Activated B cell treated with CpG ODN at 0.5 μM for 24 hours (primary cell): ENCODE data around the gene LAMA4. TPM values are rescaled to one million over a fixed set of nuclear protein-coding genes. Genes with fewer than 3 reads are reported as not detected.

Source experiments
- ATAC-seq: fragments of 200-7000 bp; cut with Tn5 transposase; one replicate; pipeline ENCODE4 v1.10.0; 2021; ENCODE audit warnings: low read depth, mild to moderate bottlenecking, moderate library complexity
- CTCF ChIA-PET: fragments of 350-600 bp; sonication (Branson Sonifier 250); formaldehyde crosslinking; loops from one replicate; lab custom pipeline; 2021; ENCODE audit warnings: antibody characterized with exemption; lab: Charles Lee
- POLR2A ChIA-PET: fragments of 350-600 bp; sonication (Branson Sonifier 250); formaldehyde crosslinking; loops from one replicate; lab custom pipeline; 2021; ENCODE audit warnings: antibody characterized with exemption; lab: Charles Lee
- DNase-seq: peaks from one replicate; pipeline ENCODE4 v3.0.0; 2022
- H3K27ac Mint-ChIP-seq: one replicate; pipeline ENCODE4 v1.8.0; 2020; ENCODE audit warnings: mixed read lengths
- H3K27me3 Mint-ChIP-seq: one replicate; pipeline ENCODE4 v1.8.0; 2021; ENCODE audit warnings: mixed read lengths
- H3K36me3 Mint-ChIP-seq: one replicate; pipeline ENCODE4 v1.8.0; 2021; ENCODE audit warnings: low read depth, mixed read lengths
- H3K4me1 Mint-ChIP-seq: one replicate; pipeline ENCODE4 v1.8.0; 2021; ENCODE audit warnings: mixed read lengths
- H3K4me3 Mint-ChIP-seq: one replicate; pipeline ENCODE4 v1.8.0; 2020; ENCODE audit warnings: mild to moderate bottlenecking, mixed read lengths
- H3K9me3 Mint-ChIP-seq: one replicate; pipeline ENCODE4 v1.8.0; 2020; ENCODE audit warnings: mixed read lengths
- CTCF ChIP-seq: fragments of 200-600 bp; IDR thresholded peaks from one replicate; pipeline ENCODE4 v1.8.0; 2022; ENCODE audit warnings: antibody characterized with exemption, mild to moderate bottlenecking
- intact Hi-C: fragments of 100-400 bp; cut with micrococcal nuclease; formaldehyde crosslinking; loops from one replicate; pipeline ENCODE4 v1.15.1; 2024
- total RNA-seq: library from RNA; stranded (reverse); gene quantifications from 2 replicates; pipeline ENCODE4 v1.2.3, GENCODE V29; 2022

The LAMA4 gene
- total RNA-seq, 1 donor from 2014 or later = not detected

GRCh38 chr6:112123982-112124381, 130.4 kb downstream of the LAMA4 start:
- Mint-ChIP-seq H3K4me3 (no peak overlapping the region), H3K27ac (no peak overlapping the region), H3K36me3 (no peaks in the 10 kb centered on the region), H3K4me1 (no peaks in the 10 kb centered on the region), H3K9me3 (no peaks in the 10 kb centered on the region), H3K27me3 (peaks cover 1% of the 10 kb centered on the region)
- no peak for ATAC-seq
- no peak for TF ChIP-seq CTCF
- CTCF ChIA-PET = no interaction called here
- intact Hi-C loops = no loop called here
- DNase-seq = no peak
- POLR2A ChIA-PET = no interaction called here

- H3K4me1 Mint-ChIP-seq = no peaks in the 10 kb centered on the region
- TF ChIP-seq CTCF = no peak
- DNase-seq = no peak
- H3K27ac Mint-ChIP-seq = no peak overlapping the region
- peaks cover under 1% of the 10 kb centered on the region for H3K27me3 Mint-ChIP-seq
- no peak overlapping the region for H3K4me3 Mint-ChIP-seq
- CTCF ChIA-PET = no interaction called here
- no peaks in the 10 kb centered on the region for H3K36me3 Mint-ChIP-seq
- intact Hi-C loops = no loop called here
- ATAC-seq = no peak
- POLR2A ChIA-PET = no interaction called here
- H3K9me3 Mint-ChIP-seq = no peaks in the 10 kb centered on the region
Measured at GRCh38 chr6:112122756-112123155, 131.6 kb downstream of the LAMA4 start.

- intact Hi-C loops = no loop called here
- Mint-ChIP-seq H3K4me1 (no peaks in the 10 kb centered on the region), H3K9me3 (no peaks in the 10 kb centered on the region), H3K27ac (no peak overlapping the region), H3K27me3 (peaks cover 12% of the 10 kb centered on the region), H3K4me3 (no peak overlapping the region), H3K36me3 (no peaks in the 10 kb centered on the region)
- ChIA-PET CTCF (no interaction called here), POLR2A (no interaction called here)
- ATAC-seq (no peak), DNase-seq (no peak)
- no peak for TF ChIP-seq CTCF
Measured at GRCh38 chr6:112118034-112118433, 136.3 kb downstream of the LAMA4 start.

GRCh38 chr6:112117554-112117953, 136.8 kb downstream of the LAMA4 start:
- H3K4me3 Mint-ChIP-seq = no peak overlapping the region
- no peak for TF ChIP-seq CTCF
- H3K27ac Mint-ChIP-seq = no peak overlapping the region
- ATAC-seq (no peak), DNase-seq (no peak)
- POLR2A ChIA-PET = no interaction called here
- intact Hi-C loops = no loop called here
- H3K36me3 Mint-ChIP-seq = no peaks in the 10 kb centered on the region
- no peaks in the 10 kb centered on the region for H3K4me1 Mint-ChIP-seq
- peaks cover 12% of the 10 kb centered on the region for H3K27me3 Mint-ChIP-seq
- CTCF ChIA-PET = no interaction called here
- no peaks in the 10 kb centered on the region for H3K9me3 Mint-ChIP-seq

- H3K4me1 Mint-ChIP-seq = no peaks in the 10 kb centered on the region
- no peaks in the 10 kb centered on the region for H3K36me3 Mint-ChIP-seq
- H3K9me3 Mint-ChIP-seq = no peaks in the 10 kb centered on the region
- POLR2A ChIA-PET = no interaction called here
- intact Hi-C loops = no loop called here
- ATAC-seq = no peak
- H3K4me3 Mint-ChIP-seq = no peak overlapping the region
- no peak overlapping the region for H3K27ac Mint-ChIP-seq
- DNase-seq = no peak
- CTCF ChIA-PET = no interaction called here
- H3K27me3 Mint-ChIP-seq = peaks cover 12% of the 10 kb centered on the region
- no peak for TF ChIP-seq CTCF
Measured at GRCh38 chr6:112116221-112116620, 138.1 kb downstream of the LAMA4 start.
